ENCODE results near the gene SH2D6. TPM values are rescaled to one million over a fixed set of nuclear protein-coding genes. Genes with fewer than 3 reads are reported as not detected.
A peak's percentile ranks its signal among the peaks of the same experiment; 100 is the strongest.
"Not testable (repeated sequence)": the region's sequence is repeated elsewhere in the genome, so short reads cannot be mapped to it uniquely, and the experiment has no call there.

The SH2D6 gene
- total RNA-seq, 1 experiment from 2014 or later = not detected

DNA sequence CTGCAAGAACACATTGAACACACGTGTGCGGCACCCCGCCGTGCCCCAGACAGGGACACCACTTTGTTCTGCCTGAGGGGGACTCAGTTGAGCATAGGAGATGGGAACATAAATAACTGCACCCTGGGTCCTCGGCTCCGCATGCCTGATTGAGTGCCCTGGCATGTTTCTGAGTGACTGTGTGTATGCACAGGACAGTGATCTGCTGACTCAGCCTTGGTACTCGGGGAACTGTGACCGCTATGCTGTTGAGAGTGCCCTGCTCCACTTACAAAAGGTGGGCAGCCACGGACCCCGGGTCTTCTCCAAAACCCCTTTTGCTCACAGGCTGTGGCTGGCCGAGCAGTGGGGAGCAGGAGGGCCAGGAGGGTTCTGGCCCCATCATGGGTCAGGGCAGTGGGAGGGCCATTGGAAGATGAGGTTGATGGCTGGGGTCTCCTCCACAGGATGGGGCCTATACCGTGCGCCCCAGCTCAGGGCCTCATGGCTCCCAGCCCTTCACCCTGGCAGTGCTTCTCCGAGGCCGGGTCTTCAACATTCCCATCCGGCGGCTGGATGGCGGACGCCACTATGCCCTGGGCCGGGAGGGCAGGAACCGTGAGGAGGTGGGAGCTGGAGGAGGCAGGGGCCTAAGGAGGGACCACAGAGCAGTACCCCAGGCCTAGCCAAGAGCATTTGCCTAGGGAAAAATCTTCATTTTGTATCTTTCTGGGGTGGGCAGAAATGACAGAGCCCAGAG, 16.9 kb downstream of the SH2D6 start:
- Histone ChIP-seq H3K27me3 (replicated peaks) (no peaks in the 10 kb centered on the region), H3K4me1 (replicated peaks) (peaks cover 17% of the 10 kb centered on the region), H3K9me3 (replicated peaks) (no peaks in the 10 kb centered on the region), H3K36me3 (no peaks in the 10 kb centered on the region), H3K4me3 (no peak overlapping the region), H3K27ac (no peak overlapping the region)
- DNase-seq (ENCODE audit: low read depth in 1 of 2, low spot score in 2 of 2) = no peak

- Histone ChIP-seq H3K4me1 (replicated peaks) (peaks cover 17% of the 10 kb centered on the region), H3K4me3 (no peak overlapping the region), H3K27me3 (replicated peaks) (no peaks in the 10 kb centered on the region), H3K9me3 (replicated peaks) (no peaks in the 10 kb centered on the region), H3K36me3 (no peaks in the 10 kb centered on the region), H3K27ac (no peak overlapping the region)
- DNase-seq (ENCODE audit: low read depth in 1 of 2, low spot score in 2 of 2) = no peak
These were observed 17.7 kb downstream of the SH2D6 start for GRCh38 chr2:85435981-85436835.

DNA sequence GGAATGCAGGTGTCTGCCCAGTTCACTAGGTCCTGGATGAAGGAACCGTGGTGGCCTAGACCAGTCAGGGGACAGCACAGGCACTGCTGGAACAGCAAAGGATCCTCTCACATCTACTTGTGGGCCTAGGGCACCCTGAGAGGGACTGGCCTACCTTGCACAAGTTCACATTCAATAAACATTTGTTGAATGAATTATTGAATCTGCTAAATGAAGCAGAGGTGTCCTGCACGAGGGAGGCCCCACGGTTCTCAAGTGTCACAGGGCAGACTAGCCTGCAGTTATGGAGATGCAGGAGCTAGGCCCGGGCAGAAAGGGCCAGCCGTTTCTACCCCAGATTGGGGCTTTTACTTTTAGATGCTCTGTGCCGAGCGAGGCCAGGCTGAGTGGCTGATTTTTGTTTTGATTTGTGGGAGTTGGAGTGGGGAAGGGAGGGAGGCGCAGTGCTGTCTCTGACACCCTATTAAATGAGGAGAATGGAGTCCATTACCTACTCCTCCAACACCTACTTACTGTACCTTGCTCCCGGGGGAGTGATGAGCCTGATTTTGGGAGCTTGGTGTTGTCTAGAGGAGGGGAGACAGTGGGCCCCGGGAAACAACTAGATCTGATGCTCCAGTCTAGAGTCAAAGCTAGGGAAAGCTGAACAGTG, 18.4 kb downstream of the SH2D6 start:
- Histone ChIP-seq H3K9me3 (replicated peaks) (no peaks in the 10 kb centered on the region), H3K4me3 (peak overlapping the region; percentile 38), H3K36me3 (no peaks in the 10 kb centered on the region), H3K27me3 (replicated peaks) (no peaks in the 10 kb centered on the region), H3K4me1 (replicated peaks) (peaks cover 17% of the 10 kb centered on the region), H3K27ac (peak overlapping the region; percentile 84)
- no peak for DNase-seq (ENCODE audit: low read depth in 1 of 2, low spot score in 2 of 2)

- peak; percentile 83 to 86 for DNase-seq (ENCODE audit: low read depth in 1 of 2, low spot score in 2 of 2)
- Histone ChIP-seq H3K27me3 (replicated peaks) (no peaks in the 10 kb centered on the region), H3K9me3 (replicated peaks) (no peaks in the 10 kb centered on the region), H3K4me1 (replicated peaks) (peaks cover 17% of the 10 kb centered on the region), H3K4me3 (peak overlapping the region; percentile 38), H3K36me3 (no peaks in the 10 kb centered on the region), H3K27ac (peak overlapping the region; percentile 84)
These were observed 19.1 kb downstream of the SH2D6 start for GRCh38 chr2:85437488-85438200.

DNA sequence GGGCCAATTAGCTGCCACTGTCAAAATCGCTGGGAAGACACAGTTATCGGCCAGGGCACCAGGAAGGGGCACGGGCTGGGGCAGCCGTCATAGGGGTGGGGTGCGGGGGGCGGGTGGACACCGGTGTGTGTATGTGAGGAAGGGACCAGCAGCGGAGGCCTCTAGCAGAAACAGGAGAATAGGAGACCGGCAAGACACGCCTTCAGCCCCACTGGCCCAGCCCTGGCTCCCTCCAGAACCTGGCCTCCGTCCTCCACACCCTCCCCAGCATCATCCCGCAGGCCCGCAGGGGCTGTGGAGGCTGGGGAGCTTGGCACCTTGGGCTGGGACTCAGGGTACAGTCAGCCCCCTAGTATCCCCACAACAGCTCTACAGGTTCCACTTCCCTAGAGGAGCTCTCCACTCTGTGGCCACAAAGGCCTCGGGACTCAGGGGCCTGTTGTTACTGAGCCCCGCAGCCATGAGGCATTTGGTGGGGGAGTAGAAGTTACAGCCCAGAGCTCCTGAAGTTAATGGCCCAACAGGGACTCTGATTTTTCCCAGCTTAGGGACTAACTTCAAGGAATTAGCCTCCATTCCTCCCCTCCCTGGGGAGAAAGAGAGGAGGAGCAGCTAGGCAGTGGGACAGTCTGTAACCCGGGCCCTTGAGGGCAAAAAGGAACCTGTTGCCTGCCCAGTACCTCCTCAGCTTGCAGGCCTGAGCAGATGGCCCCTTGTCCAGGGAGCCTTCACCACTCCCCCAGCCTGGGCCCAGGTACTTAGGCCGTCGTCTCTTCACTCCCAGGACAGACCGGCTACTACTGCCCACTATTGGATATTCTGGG, 19.9 kb downstream of the SH2D6 start:
- Histone ChIP-seq H3K27ac (peak overlapping the region; percentile 84), H3K27me3 (replicated peaks) (no peaks in the 10 kb centered on the region), H3K4me1 (replicated peaks) (peaks cover 17% of the 10 kb centered on the region), H3K36me3 (no peaks in the 10 kb centered on the region), H3K4me3 (peak overlapping the region; percentile 38; the same call in 1 of the 2 replicates), H3K9me3 (replicated peaks) (no peaks in the 10 kb centered on the region)
- no peak for DNase-seq (ENCODE audit: low read depth in 1 of 2, low spot score in 2 of 2)

DNA sequence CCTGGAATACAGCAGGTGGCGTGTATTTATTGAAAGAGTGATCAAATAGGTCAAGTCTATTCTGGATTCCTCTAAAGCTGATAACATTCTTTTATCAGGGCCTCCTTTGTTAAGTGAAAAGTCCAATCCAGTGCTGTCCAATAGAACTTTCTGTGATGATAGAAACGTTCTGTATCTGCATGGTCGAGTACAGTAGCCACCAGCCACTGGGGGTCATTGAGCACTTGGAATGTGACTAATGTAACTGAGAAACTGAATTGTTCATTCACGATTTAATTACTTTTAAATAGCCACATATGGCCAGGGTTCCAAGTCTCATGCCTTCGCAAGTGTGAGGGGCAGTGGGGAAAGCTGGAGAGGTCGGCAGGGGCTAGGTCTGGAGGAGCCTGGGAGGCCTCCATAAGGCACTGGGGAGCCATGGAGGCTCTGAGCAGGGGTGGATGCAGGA, 20.5 kb downstream of the SH2D6 start:
- H3K27ac ChIP-seq = no peak overlapping the region
- no peaks in the 10 kb centered on the region for H3K36me3 ChIP-seq

DNA sequence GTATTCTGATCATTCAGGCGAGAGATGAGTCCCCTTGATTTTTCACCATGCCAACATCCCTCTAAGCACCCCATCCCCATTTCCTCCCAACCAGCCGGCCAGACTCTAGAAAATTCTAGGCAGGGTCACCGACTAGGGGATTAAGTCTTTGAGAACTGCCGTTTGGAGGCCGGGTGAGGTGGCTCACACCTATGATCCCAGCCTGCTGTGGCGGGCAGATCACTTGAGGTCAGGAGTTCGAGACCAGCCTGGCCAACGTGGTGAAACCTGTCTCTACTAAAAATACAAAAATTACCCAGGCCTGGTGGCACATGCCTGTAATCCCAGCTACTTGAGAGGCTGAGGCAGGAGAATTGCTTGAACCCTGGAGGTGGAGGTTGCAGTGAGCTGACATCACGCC, 21.1 kb downstream of the SH2D6 start:
- DNase-seq (ENCODE audit: low read depth in 1 of 2, low spot score in 2 of 2); H3K27me3 ChIP-seq (replicated peaks); H3K4me3 ChIP-seq; H3K27ac ChIP-seq; H3K9me3 ChIP-seq (replicated peaks); H3K36me3 ChIP-seq: not testable (repeated sequence)
- peaks cover 17% of the 10 kb centered on the region for H3K4me1 ChIP-seq (replicated peaks)

More for the DNA sequence above, 20.5 kb downstream of the SH2D6 start:
- no peaks in the 10 kb centered on the region for H3K9me3 ChIP-seq (replicated peaks)
- no peak overlapping the region for H3K4me3 ChIP-seq
- no peaks in the 10 kb centered on the region for H3K27me3 ChIP-seq (replicated peaks)
- peaks cover 17% of the 10 kb centered on the region for H3K4me1 ChIP-seq (replicated peaks)
- no peak for DNase-seq (ENCODE audit: low read depth in 1 of 2, low spot score in 2 of 2)

GRCh38 chr2:85439986-85440385, 21.5 kb downstream of the SH2D6 start:
- Histone ChIP-seq H3K27ac (no peak overlapping the region), H3K27me3 (replicated peaks) (no peaks in the 10 kb centered on the region), H3K9me3 (replicated peaks) (no peaks in the 10 kb centered on the region), H3K36me3 (no peaks in the 10 kb centered on the region), H3K4me3 (no peak overlapping the region), H3K4me1 (replicated peaks) (peaks cover 17% of the 10 kb centered on the region)
- DNase-seq (ENCODE audit: low read depth in 1 of 2, low spot score in 2 of 2) = no peak

DNA sequence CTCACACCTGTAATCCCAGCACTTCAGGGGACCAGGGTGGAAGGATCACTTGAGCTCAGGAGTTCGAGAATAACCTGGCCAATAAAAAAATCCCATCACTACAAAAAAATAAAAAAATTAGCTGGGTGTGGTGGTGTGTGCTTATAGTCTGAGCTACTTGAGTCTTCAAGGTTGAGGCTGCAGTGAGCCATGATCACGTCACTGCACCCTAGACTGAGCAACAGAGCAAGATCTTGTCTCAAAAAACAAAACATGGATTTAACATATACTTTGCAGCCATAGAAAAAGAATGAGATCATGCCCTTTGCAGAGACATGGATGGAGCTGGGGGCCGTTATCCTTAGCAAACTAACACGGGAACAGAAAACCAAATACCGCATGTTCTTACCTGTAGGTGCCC, 22.2 kb downstream of the SH2D6 start:
- Histone ChIP-seq H3K27me3 (replicated peaks) (no peaks in the 10 kb centered on the region), H3K9me3 (replicated peaks) (no peaks in the 10 kb centered on the region), H3K4me3 (no peak overlapping the region), H3K27ac (no peak overlapping the region), H3K36me3 (no peaks in the 10 kb centered on the region), H3K4me1 (replicated peaks) (peaks cover 17% of the 10 kb centered on the region)
- no peak for DNase-seq (ENCODE audit: low read depth in 1 of 2, low spot score in 2 of 2)

DNA sequence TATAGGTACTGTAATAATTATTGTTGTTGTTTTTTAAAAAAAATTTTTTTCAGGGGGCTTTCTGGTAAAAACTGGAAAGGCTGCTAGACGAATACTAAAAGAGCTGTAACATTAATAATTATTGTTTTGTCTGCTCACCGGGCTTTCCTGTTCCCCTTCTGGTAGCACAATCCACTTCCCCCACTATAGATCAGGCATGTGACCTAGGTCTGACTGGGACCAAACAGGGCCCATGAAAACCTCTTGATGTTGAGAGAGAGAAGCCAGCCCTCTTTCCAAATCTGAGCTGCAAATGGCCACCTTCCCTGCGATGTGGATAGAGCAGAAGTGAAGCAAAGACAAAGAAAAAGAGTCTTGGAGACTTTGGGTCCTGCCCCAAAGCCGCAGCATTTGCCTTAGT, 23.4 kb downstream of the SH2D6 start:
- no peak for DNase-seq (ENCODE audit: low read depth in 1 of 2, low spot score in 2 of 2)
- no peak overlapping the region for H3K27ac ChIP-seq
- H3K4me3 ChIP-seq = no peak overlapping the region
- no peaks in the 10 kb centered on the region for H3K27me3 ChIP-seq (replicated peaks)
- no peaks in the 10 kb centered on the region for H3K36me3 ChIP-seq
- peaks cover 16% of the 10 kb centered on the region for H3K4me1 ChIP-seq (replicated peaks)
- no peaks in the 10 kb centered on the region for H3K9me3 ChIP-seq (replicated peaks)

DNA sequence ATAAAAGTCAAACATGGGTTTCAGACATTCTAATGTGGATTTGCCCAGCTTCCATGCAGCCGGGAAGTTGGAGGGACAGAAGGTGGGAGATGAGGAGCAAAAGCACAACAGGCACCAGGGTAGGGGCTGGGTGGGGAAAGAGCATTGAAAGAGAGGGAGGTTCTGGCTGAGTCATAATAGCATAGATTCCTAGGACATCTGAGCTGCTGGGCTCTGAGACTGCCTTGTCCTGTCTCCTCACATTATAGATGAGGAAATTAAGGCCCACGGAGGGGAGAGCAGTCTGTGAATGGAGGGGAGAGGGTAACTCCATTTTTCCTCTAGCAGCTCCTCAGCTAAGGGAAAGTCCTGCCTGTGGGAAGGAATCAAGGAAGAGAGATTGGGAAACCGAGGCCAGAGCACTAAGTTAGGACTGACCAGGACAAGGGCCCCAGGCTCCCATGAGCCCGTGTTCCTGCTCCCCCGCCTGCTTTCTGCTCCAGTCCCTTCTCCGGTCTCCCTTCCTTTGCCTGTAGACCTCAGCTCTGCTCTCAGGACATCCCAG, 26.2 kb downstream of the SH2D6 start:
- Histone ChIP-seq H3K36me3 (no peaks in the 10 kb centered on the region), H3K4me3 (no peak overlapping the region), H3K4me1 (replicated peaks) (no peaks in the 10 kb centered on the region), H3K27ac (no peak overlapping the region), H3K27me3 (replicated peaks) (no peaks in the 10 kb centered on the region), H3K9me3 (replicated peaks) (no peaks in the 10 kb centered on the region)
- no peak for DNase-seq (ENCODE audit: low read depth in 1 of 2, low spot score in 2 of 2)

- Histone ChIP-seq H3K27me3 (replicated peaks) (no peaks in the 10 kb centered on the region), H3K4me3 (no peak overlapping the region), H3K9me3 (replicated peaks) (no peaks in the 10 kb centered on the region), H3K4me1 (replicated peaks) (no peaks in the 10 kb centered on the region), H3K36me3 (no peaks in the 10 kb centered on the region), H3K27ac (no peak overlapping the region)
- DNase-seq (ENCODE audit: low read depth in 1 of 2, low spot score in 2 of 2) = no peak
These were observed 27.1 kb downstream of the SH2D6 start for GRCh38 chr2:85445316-85446295.
